ENCODE measurements around the gene GOLGA5.
A peak's percentile ranks its signal among the peaks of the same experiment; 100 is the strongest.
"Not testable (repeated sequence)": the region's sequence is repeated elsewhere in the genome, so short reads cannot be mapped to it uniquely, and the experiment has no call there.

The GOLGA5 gene

DNA sequence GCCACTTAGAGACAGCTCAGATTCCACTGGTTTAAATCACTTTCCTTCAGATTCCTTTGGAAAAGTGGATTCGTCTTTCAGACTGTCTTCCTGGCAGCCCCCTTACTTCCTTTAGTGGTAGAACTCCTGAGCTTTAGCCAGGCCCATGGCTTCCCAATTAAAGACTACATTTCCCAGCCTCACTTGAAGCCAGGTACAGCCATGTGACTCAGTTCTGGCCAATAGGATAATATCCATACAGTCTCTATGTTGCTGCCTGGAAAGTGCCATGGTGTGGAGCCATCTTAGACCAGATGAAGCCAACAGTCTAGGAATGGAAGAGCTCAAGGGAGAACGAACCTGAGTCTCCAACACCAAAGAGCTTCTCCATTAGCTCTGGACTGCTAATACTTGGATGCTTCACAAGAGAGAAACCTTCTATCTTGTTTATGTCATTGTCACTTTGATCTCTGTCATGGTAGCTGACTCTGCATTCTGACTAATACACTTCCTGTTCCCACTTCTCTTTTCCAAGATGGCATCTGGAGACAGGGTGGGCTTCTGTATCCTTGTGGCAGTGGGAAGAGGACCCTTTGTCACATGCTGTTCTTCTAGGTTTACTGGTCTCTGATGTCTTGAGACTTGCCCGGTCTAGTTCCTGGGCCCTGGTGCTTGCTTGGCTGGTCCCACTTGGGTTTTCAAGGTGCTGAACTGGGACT, 15.1 kb upstream of the GOLGA5 start:
- not testable (repeated sequence) for DNase-seq

DNA sequence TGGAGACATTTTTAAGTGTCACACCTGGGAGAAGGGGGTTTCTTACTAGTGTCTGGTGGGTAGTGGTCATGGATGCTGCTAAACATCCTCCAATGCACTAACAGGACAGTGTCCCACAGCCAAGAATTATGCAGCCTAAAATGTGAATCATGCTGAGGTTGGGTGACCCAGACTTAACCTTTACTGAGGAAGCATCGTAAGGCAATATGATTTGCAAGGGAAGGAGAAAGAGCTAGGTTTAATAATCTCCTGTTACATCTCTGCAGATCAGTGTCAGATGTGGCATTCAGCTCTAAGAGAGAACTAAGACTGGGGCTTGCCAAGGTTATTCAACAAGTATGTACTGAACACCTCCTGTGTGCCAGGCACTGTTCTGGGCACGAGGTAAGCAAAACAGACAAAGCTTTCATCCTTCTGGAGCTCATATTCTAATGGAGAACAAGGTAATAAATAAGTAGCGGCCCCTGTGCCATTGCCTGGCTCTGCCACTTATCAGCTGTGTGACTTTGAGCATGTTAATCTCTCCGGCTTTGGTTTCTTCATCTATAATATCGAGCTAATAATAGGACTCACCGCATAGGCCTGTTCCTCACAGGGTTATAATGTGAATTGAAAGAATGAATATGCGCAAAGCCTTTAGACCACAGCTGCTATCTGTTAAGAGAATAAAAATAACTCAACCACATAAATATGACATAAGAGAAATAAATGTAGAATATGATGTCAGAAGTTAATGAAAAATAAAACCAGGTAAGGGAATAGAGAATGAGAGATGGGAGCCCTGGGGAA, 13.5 kb upstream of the GOLGA5 start:
- no peak for DNase-seq

DNA sequence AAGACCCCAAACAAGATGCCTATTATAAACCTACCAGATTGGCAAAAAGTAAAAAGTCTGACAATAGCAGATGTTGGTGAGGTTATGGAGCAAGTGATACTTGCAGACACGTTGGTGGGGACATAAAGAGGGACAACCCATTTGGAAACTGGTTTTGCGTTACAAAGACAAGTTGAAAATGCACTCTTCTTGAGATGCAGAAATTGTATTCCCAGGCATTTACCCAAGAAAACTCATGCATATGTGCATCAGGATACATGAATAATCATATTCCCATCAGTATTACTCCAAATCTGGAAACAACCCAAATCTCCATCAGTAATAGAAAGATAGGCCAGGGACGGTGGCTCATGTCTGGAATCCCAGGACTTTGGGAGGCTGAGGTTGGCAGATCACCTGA, 12.8 kb upstream of the GOLGA5 start:
- DNase-seq = no peak

DNA sequence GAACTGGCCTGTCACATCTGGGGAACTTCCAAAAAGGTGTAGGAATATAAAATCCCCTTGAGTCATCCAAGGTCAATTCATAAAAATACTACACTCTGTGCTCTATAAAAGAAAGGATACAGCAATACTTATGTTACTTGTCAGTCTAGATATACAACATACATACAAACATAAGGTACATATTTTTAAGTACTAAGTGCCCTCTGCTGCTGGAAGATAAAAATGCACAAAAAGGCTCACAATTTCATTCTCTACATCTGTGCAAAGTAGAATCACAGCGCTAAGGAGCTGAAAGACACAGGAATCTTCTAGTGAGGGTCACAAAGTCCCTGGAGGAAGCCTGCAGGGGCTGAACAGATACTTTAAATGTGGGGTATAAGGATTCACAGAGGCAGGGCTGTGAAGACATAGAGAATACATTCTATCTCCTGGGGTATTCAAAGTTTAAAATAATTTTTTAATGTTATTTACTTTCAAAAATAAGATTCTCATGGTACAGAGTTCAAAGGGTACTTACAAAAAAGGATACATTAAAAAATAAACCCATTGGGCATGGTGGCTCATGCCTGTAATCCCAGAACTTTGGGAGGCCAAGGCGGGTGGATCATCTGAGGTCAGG, 10.2 kb upstream of the GOLGA5 start:
- DNase-seq = peak; percentile 73

DNA sequence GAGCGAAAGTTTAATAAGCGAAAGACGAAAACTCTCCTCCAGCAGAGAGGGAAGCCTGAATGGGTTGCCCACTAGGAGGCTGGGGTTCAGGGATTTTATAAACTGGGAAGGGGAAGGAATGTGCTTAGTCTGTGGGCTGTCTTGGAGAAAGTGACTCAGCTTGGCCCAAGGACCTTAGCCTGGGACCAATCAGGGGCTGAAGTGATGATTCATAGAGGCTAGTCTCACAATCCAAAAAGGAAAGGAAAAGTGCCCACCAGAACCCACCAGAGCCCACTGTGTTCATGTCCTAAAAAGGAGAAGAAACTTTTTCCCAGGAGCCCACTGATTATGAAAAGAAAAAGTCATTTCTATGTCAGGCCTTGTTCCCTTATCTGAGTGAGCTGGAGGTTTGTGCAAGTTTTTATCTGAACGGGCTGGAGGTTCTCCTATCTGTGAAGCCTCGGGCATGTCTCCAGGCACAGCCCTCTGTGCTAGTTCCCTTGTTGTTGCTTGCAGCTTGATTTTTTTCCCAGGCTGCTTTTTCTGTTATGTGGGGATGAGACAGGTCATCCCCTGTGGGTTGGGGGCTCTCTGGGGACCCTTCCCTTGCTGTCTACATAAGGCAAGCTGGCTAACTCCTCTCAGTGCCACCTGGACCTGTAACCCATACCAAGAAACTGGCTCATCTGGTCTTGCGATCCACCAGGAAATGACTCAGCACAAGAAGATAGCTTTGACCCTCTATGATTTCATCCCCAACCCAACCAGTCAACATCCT, 8.3 kb upstream of the GOLGA5 start:
- no peak for DNase-seq

DNA sequence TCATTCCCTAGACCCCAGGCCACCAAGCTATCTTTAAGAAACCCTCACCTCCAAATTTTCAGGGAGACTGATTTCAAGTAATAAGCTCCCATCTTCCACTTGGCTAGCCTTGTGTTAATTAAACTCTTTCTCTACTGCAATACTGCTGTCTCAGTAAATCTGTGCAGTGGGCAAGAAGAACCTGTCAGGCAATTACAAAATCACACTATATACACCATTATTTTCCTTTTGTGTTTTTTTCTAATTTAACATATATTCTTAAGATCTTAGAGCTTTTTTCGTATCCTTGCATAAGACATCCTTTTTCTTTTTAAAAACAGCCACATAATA, 7.7 kb upstream of the GOLGA5 start:
- DNase-seq = no peak

DNA sequence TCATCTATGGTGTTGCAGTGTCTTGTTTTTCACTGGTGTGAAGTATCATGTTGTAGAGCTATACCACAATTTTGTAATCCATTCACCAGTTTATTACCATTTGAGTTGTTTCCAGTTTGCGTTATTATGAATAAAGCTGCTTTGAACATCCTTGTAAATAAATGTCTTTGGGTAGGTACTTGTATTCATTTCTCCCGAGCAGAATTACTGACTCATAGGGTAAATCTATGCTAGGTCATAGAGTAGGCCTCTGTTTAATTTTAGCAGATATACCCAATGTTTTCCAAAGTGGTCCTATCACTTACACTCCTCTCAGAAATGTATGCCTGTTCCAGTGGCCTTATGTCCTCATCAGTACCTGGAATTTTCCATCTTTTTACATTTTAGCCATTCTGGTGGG, 6.6 kb upstream of the GOLGA5 start:
- no peak for DNase-seq

DNA sequence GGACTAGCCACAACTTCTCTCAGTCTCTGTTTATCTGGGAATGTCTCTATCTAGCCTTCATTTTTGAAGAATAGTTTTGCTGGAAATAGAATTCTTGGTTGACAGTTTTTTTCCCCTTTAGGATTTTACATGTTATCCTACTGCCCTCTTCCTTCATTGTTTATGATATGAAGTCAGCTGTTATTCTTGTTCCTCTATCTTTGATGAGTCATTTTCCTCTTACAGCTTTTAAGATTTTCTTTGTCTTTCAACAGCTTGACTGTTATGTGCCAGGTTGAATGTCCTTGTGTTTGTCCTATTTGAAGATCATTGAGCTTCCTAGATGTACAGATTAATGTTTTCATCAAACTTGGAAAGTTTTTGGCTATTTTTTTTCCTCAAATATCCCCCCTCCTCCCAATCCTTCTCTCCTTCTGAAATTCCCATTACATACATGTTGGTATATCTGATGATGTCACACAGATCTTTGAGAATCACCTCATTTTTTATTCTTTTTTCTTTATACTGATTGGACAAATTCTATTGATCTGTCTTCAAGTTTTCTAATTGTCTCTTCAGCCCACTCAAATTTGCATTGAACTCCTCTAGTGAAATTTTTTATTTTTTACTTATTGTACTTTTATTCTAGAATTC, 4.5 kb upstream of the GOLGA5 start:
- DNase-seq = no peak

DNA sequence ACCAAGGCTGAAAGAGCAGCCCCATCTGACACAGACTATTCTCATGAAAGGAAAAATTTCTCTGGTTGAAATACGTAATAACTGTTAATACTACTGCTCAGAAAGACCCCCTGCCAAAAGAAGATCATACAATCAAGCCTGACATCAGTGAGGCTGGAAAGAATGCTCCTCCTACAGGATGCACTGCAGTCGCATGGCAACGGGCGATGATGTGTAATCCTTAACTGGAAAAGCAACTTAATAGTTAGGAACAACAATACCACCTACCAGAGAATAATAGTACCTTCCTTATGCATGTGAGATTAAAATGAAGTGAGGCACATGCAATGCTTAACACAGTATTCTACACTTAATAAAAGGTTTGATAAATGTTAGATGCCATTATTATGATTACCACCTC, 1.2 kb upstream of the GOLGA5 start:
- DNase-seq = no peak

DNA sequence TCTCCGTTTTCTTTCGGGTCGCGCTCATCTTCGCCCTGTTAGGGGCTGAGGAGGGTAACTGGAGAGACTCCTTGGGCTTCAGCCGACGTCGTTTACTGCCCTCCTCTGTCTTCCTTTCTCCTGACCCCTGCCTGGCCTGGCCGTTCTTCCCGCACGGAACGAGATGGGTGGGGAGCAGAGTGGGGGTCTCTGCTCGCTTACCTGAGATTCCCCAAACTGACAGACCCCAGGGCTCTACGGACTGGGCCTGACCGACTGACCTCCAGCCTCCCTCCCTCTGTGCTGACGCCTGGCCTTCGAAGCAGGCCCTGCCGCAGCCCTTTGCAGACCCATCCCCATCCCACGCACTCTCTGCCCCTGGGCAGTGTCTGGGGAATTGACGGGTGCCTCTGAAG, 439 bp downstream of the GOLGA5 start:
- no peak for DNase-seq

DNA sequence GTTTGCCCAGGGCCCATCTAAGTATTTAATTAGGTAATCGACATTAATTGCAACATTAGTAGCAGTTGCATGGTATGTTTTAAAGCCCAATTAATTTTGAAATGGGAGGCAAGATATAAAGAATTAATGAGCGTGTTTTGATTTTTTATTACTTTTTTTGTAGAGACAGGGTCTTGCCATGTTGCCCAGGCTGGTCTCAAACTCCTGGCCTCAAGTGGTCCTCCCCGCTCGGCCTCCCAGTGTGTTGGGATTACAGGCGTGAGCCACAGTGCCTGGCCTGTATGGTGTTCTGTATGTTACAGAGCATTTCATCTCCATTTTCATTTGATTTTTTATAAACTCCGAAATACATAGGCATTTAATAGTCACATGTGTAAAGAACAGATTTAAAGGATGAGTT, 856 bp downstream of the GOLGA5 start:
- no peak for DNase-seq

DNA sequence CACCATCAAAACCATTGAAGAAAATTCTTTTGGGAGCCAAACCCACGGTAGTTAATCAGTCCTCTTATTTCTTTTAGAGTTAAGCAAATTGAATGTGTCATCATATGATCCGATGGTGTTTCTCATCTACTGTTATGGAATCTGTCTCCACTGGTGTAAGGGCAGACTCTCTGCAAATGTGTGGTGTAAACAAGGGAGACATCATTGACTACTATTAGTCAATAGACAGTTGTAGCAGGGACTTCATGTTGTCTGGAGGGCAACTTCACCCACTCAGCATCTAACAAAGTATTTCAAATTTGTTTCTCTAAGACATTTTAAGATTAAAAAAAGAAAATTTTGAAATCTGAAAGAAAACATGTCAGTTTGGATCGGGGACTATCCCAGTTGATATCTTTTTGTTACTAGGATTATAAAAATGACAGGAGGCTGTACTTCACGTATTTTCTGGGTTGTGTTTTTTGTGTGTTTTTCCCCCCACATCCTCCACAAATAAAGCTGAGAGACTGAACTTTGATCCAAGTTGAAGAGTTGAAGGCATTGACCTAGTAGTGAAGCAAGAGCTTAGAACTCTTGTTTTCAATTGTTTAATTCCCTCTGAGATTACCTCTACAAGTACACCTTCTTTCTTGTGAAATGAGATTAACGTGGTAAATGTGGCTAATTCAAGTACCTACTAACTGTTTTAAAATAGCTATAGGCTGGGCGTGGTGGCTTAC, 4.0 kb downstream of the GOLGA5 start:
- no peak for DNase-seq

DNA sequence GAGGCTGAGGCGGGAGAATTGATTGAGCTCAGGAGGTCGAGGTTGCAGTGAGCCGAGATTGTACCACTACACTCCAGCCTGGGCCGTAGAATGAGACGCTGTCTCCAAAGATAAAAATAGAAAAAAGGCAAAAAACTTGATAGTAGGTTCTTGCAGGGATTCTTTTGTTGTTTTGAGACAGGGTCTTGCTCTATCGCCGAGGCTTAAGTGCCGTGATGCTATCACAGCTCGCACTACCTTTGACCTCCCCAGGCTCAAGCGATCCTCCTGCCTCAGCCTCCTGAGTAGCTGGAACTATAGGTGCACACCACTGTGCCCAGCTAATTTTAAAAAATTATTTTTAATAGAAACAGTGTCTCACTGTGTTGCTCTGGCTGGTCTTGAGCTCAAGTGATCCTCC, 4.7 kb downstream of the GOLGA5 start:
- DNase-seq = no peak

DNA sequence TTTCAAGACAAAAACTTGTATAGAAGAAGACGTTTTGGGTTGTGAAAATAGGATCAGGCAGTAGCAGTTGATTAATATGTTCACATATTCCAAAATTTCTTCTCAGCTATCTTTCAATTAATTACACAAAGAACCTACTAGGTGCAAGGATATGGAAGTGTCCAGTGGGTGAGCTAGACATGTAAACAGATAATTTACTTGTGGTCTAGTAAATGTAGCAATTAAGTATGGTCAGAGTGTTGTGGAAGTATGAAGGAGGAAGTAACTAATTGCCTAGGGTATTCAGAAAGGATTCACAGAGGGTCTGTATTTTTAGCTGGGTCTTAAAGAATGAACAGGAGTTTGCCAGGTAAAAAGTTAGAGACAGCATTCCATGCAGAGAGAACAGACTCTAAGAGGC, 5.9 kb downstream of the GOLGA5 start:
- DNase-seq = no peak

DNA sequence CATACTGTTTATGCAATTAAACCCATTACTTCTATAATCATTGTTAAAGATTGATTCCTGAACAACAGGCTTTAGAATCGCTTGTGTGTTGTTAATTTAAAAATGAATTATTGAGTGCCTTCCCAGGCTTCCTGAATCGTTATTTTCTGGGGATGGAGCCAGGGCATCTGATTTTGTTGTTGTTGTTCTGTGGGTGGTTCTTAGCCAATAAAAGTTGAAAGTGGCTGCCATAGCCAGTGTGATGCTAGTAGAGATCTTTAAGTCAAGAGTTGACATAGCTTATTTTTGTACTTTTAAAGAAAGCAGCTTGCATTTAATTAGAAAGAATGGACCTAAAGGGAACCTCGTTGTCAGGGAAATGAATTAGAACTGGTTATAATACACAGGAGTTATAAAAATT, 6.4 kb downstream of the GOLGA5 start:
- DNase-seq = no peak

DNA sequence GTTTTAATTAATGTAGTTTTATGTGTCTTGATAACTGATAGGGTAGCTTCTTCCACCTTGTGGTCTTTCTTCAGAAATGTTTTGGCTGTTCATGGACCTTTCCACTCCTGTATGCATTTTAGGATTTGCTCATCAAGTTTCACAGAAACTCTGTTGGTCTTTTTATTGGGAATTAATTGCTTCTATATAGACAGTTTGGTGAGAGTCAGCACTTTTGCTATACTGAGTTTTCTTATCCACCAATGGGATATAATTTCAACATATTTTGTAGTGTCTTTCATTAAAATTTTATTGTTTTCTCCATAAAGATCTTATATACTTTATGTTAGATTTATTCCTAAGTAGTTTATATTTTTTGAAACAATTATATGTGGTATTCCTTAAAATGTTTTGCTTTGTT, 7.8 kb downstream of the GOLGA5 start:
- DNase-seq = no peak

DNA sequence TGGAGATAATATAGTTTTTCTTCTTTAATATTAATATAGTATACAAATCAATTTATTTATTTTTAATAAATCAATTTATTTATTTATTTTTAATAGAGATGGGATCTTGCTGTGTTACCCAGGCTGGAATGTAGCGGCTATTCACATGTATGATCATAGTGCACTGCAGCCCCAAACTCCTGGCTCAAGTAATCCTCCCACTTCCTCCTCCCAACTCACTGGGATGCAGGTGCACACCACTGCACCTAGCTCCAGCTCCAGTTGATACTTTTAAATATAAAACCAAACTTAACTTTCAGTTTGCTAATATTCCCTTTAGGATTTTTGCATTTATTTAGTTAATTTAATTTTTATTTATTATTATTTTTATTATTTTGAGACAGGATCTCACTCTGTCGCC, 8.6 kb downstream of the GOLGA5 start:
- DNase-seq = no peak

DNA sequence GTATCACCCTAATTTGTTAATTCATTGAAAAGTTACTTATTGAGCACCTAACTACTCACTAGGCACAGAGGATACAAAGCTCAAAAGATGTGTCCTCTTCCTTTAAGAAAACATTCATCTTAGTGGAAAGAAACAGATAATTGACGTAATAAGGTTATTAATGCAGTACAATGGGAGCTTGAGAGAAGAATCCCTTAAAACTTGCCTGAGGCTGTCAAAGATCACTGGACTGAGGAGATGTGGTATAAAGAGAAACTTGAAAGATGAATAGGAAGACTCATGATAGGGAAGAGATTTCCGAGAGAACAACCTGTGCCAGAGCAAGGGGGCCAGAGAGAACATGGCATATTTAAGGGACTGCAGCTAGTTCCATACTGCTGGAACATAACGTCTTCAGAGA, 19.1 kb downstream of the GOLGA5 start:
- no peak for DNase-seq

DNA sequence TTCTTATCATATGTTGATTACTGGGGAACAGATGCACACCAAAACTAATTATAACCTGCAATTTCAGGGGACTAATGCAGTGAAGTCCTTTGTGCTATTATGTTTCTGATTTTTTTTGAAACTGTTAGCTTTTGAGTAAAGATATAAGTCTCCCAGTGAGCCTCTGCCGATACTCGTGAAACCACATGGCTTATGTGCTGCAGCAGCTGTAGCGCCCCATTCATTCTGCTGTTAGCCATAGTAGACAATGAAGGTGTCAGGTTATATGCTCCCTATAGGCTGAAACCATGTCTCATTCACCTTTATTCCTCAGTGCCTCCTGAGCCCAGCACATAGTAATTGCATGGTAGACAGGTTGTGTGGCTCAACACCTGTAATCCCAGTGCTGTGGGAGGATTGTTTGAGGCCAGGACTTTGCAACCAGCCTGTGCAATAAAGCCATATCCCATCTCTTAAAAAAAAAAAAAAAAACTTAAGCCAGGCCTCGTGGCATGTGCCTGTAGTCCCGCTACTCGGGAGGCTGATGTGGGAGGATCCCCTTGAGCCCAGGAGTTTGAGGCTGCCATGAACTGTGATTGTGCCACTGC, 25.0 kb downstream of the GOLGA5 start:
- DNase-seq = no peak

DNA sequence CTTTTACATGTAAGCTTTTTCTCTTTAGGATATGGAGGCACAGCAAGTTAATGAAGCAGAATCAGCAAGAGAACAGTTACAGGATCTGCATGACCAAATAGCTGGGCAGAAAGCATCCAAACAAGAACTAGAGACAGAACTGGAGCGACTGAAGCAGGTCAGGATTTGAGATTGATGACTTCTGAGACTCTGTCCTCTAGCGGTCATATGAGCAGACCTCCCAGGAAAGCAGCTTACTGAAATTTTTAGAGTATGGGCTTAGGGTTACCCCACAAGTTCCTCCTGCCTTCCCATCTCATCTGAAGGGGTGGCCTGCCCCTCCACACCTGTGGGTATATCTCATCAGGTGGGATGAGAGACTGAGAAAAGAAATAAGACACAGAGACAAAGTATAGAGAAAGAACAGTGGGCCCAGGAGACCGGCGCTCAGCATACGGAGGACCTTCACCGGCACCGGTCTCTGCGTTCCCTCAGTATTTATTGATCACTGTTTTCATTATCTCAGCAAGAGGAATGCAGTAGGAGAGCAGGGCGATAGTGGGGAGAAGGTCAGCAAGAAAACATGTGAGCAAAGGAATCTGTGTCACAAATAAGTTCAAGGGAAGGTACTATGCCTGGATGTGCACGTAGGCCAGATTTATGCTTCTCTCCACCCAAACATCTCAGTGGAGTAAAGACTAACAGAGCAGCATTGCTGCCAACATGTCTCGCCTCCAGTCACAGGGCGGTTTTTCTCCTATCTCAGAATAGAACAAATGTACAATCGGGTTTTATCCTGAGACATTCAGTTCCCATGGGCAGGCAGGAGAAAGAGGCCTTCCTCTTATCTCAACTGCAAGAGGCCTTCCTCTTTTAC, 25.8 kb downstream of the GOLGA5 start:
- not testable (repeated sequence) for DNase-seq

DNA sequence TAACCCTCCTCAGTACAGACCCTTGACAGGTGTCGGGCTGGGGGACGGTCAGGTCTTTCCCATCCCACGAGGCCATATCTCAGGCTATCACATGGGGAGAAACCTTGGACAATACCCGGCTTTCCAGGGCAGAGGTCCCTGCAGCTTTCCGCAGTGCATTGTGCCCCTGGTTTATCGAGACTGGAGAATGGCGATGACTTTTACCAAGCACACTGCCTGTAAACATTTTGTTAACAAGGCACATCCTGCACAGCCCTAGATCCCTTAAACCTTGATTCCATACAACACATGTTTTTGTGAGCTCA, 26.4 kb downstream of the GOLGA5 start:
- not testable (repeated sequence) for DNase-seq
